Activated effector memory CD4-positive, alpha-beta T cell treated with anti-CD3 and anti-CD28 coated beads, Interleukin-2, amount 50 U/mL, for 16 hours (primary cell): ENCODE results near the gene GMDS.

Source experiments
- DNase-seq: peaks from one replicate; pipeline ENCODE4 v3.0.0-alpha.2; 2020

Gene GMDS

DNA sequence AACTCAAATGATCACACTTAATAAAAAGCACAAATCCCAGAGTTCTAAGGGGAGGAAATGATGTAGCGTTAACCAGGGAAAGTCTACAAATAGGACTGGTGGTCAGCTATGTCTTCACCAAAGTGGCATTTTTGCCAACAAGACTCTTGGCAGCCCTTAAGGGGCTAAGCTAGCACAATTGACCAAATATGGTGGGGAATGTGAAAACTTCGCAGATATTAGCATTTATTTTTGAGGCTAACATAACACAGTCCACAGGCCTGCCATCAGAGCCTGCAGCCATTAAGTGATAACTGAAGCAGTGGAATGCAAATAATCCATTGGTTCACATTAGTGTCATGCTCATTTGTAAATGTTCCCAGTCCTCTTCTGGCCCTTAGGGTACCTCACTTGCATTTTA, 361.1 kb downstream of the GMDS start:
- DNase-seq: no peak

DNA sequence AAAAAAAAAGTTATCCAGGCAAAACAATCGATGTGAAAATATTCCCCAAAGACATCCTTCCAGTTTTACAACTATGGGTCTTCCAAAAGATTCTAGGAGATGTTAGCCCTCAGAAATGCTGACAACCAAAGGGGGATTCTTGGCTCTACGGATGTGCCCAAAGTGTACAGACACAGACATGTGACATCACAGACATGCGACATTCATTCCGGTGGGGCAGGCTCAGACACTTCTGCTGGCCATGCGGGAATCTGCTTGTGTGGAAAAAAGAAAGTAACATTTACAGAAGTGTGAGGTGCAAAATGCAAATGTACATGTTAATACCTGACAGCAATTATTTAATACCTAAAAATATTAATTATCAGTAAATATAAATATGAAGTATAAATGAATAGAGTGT, 367.1 kb downstream of the GMDS start:
- no peak for DNase-seq

DNA sequence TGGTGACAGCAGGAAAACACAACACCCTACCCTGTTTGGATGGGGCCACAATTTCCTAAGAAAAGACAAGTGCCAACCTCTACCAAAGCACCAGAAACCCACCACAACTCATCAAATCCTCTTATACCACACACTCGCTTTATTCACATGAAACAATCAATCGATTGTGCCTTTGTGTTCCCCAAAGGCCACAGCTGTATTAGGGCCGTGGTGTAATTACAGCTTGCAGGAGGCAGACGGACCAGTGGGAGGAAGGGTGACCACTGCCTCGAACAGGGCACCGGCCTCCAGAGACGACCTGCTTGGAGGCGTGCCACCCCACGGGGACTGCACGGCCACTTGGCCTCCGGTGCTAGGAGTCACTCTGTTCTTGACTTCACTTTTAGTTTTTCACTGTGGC, 371.6 kb downstream of the GMDS start:
- no peak for DNase-seq

DNA sequence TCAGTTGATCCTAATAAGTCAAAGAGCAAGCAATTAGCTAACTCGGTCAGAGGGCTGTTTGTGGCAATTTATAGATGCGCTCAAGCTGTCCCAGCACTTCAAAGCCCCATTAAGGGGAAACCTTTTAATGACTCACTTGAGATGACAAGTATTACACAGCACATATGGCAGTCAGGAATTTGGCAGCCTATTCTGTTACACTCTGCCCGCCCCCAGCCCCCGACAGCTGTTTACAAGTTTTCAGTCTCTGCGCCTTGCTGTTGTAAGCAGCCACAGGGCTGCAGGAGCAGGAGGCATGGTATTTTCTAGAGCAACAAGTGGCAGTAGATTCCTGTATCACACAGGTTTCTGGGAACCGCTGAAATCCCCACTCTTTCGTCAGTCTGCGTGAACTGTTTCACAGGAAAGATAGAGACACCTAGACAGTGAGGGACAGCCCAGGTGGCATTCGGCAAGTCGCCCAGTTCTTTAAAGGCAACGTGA, 372.7 kb downstream of the GMDS start:
- no peak for DNase-seq

DNA sequence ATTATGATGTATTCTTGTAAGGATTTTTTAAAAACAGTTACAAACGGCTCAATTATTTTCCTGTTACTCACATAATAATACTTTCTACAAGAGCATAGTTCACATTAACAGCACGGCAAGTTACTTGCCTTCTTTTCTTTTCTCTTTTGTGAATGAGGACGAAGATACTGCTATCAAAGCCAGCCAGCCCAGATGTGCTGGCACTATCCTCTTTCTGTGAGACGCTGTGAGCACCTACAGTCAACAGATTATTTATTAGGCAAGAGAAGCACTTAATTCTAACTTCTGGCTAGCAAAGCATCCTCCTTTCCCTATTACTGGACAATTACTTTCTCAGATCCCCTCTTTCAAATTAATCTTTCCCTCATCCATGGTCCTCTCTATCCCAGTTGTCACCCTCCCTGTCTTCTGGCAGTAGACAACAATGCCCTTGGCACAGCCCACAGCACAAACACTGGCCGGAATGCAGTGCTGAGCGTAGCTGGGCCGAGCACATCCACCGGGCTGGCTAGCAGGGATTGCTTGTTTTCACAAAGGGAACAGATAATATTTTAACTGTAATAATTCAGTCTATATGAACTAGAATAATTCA, 373.6 kb downstream of the GMDS start:
- DNase-seq: no peak

DNA sequence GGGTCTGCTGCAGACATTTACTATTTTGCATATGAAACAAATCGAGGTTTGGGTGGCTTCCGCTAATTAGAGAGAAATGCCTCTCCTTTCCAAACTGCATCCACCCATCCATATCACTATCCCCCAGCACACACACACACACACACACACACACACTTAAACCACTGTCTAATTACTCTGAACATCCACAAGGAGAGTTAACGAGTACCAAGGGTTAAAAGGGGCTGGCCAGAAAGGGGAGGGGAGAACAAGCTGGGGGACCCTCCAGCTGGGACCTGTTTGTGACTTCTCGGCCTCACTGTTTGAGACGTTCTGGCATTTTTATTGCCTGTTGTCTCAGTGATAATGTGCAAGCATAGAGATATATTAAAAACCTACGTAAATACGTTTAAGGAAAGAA, 374.5 kb downstream of the GMDS start:
- DNase-seq: no peak

DNA sequence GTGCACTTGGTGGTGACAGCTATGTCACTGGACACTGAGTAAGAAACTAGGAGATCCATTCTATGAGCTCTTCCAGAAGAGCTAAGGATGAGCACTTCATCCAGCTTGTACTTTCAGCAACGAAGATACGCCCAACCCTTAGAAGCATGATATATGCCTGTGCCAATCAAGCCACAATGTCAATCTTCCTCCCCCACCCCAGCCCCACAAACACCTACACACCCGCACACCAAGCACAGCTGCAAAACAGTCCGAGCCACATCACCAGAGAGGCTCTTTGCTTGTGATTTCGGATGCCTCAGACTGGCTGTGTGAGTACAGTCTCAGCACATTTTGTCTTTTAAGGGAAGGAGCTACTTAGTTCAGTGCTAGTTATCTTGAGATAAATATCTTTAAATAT, 375.2 kb downstream of the GMDS start:
- DNase-seq: no peak

DNA sequence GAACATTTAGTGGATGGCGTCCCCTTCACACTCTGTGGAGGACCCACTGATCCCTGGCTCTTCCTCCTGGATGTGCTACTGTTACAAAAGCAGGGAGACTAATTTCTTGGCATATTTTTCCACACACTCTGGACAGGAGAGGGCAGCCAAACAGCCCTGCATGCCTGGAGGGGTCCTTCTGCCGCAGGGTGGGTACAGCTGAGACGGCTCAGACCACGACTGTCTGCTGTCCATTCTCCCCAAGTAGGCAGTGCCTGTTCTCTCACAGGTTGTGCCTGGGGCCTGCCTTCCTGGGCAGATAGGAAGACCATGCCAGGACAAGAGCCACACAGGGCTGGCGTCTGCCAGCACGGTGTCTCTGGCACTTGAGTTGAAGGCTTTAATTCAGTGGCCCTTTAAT, 375.6 kb downstream of the GMDS start:
- DNase-seq: no peak

DNA sequence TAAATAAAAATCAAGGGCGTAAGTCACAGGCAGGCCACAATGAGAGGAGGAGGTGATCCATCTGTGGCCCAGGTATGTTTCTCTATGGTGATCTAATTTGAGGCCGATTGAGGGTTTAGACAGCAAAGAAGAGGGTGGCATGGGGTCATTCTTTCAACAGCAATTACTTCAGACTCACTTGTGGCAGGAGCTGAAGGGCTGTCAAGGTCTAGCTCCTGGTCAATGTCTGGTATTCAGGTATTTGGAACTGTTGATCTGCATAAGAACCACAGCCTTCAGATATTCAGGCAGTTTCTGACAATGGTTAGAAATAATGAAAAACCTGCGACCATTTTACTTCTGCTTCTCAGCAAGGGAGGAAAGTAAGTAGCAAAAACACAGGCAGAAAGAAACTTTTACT, 376.1 kb downstream of the GMDS start:
- no peak for DNase-seq

DNA sequence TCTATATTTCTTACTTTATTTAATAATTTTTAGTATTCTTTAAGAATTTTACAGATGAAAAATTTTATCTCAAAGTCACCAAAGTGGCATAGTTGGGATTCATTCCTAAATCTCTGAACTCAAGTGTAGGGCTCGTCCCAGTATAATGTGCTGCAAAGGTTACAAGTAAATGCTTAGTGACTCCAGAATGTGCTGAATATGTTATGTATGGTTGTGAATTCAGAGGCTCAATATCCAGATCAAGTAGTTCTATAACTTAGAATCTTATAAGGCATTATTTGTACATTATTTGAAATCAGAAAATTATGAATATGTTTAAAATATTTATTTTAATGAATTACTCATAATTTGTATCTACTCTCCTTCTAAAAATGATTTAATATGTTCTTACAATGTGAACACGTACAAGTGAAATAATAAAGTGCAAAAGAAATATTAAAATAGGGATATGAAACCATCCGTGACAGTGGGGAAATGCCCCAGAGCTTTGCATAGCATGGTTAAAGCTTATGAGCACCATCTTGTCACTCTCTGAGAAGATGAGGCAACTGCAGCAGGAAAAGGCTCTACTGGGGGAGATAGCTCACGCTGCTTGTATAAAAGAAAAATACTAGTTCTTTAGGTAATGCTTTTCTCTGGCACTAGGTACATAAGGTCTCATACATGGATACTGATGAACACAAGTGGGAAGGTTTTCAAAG, 376.7 kb downstream of the GMDS start:
- DNase-seq: no peak

DNA sequence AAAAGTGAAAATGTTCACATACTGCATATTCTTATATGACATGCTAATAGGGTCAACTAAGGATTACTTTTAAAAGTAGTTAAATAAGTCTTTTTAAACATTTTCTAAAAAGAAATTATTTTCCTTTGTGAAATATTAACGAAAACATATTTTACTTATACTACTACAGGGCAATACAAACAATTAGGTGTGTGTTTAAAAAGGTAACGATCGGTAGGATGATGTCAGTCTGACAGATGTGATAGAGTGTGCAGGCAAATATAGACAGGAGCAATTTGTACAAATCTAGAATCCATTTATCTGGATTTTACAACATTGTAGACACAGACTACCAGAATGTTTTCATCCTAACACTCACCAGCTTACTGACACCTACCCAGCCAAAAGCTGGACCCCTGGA, 378.2 kb downstream of the GMDS start:
- DNase-seq: no peak

DNA sequence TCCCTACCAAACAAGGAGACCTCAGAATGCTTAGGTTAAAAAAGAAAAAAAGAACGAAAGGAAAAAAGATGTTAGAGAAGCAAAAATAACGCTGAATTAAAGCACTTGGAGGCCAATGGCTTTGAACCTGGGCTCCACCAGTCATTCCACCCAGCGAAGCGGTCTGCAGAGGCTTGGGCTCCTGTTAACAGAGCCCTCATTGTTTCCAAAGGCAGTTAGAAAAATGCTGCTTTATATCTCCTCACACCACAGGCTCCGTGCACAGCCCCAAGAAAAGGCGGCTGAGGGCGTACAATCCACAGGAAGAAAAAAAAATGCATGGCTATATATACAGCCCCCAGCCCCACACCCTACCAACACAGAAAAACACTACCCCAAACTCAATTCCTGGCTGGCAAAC, 379.8 kb downstream of the GMDS start:
- no peak for DNase-seq

DNA sequence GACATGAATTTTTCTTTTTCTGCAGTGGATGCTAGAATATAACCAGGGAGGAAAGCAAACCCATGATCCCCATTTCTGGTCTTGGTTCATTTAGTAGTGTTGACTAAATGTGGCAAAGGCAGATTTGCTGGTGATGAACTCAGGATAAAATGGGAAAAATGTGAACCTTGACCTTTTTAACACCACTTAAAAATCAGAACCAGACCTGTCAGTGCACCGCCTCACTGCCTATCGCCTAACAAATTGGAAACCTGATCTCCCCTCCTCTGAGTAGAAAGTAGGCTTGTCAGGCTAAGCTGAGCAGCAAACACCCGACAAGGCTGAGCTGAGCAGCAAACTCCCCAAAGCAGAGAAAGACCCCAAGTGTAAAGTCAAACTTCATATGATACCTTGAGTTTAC, 380.9 kb downstream of the GMDS start:
- no peak for DNase-seq

DNA sequence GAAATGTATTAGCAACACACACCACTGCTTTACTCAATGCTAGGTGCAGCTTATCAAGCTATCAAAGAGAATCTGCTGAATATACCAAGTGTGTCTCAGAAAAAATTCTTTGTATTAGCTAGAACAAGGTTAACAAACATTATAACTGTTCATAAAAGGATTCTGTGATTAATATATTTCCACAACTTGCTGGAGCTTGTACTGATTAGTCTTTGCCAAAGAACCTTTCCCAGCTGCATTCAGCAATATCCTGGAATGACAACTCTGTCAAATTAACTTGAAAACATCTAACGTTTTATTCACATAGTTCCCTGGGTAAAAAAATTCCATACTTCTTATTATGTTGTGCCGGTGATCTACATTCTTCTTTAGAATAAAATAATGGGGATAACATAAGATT, 383.0 kb downstream of the GMDS start:
- no peak for DNase-seq

DNA sequence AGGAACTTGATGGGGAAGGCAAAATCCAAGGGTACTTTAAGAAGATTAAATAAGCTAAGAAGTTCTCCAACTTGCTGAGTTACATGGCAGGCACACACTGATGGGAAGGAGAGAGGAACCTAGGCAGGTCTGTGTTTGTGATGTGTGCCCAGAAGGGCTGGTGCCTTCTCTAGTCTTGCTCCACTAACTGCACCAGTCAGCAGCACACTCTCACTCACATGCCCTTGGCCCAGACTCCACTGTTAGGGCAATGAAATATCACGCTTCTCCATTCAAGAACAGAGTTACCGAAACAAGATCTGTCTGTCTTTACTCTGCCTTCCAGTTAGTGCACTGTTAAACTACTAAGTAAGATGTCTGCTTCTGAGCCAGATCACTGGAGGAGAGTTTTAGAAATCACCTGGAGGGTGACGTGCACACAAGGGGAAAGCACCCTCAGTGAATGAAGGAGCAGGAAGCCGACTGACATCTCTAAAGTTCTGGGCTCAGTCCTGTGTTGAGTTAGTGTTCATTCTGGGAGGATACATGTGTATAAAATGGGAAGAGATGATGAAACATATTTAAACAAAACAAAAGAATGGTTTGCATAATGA, 384.6 kb downstream of the GMDS start:
- no peak for DNase-seq

DNA sequence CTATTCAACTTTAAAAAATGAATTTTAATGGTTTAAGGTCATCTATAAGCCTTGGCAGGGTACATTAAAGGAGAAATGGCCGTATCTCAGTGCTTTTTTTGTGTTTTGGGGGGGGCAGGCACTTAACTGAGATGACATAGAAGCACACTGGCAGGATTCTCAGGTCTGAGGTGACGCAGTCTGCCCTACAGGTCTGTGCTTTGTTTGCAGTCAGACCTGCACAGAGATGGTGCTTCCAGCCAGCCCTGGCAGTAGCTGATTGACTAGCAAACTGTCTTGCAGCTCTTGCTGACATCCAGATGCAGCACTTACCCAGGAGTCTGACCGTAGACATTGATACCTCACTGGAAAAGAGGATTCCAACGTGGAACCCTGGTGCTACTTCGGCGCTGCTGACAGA, 386.5 kb downstream of the GMDS start:
- no peak for DNase-seq

DNA sequence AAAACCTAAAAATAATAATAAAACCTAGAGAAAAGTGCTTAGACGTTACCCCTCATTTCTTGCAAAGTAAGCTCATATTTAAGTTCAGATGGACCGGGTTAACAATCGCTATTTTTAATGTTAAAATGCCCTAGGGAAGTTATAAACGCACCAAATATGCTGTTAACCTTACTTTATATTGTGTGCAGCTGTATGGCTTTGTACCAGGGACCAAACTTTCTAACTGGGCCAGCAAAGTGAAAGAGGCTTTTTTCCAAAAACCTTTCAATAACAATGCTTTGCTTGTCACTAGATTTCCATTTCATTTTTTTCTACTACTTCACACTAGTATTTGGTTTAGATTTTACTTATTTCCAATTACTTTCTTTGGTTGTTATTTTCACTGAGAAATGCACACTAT, 387.2 kb downstream of the GMDS start:
- DNase-seq: no peak

DNA sequence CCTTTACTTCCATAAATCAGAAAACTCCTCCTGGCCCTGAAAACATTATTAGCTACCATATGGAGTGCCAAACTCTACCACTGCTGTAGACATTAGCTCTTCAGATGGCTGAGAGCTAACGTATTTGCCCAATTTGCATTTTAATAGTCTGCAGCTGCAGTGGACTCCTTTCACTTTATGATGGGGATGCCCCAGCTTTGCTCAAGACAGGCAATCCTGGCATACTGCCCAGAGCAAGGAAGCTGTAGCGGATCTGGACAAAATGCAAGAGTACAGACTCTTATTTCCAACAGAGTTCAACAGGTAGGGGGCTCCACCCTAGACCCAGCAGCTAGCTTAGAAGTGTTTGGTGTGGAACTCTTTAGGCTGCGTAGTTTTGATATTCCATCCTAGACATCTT, 389.0 kb downstream of the GMDS start:
- no peak for DNase-seq

DNA sequence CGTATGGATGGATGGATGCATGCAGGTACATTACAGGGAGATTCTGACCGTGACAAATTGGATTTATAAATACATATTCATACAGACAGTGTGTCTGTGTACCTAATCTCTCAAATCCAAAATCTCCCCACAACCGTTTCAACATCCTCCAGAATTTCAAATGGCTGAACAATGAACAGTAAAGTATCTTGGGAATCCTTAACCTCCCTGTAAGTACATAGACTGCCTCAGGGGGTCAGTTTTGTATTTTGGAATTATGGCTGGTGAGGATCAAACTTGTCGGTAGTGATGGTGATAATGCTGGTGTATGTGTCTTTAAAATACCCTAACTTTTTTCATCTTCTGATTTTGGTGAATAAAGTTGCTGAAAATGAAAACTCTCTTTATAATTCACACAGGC, 389.5 kb downstream of the GMDS start:
- DNase-seq: no peak

DNA sequence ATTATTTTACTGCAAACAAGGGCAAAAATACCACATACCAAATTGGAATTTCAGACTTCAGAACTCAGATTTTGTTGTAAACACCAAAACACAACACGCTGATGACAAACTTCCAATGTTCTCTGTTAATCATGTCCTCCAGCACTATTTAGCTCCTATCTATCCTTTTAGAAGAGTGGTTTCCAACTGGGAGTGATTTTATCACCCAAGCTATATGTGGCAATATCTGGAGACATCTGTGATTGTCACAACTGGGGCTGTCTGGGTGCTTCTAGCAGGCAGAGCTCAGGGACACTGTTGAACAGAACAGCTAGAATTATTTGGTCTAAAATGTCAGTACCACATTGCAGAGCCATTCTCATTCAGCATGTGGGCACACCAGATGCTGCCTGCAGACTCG, 391.1 kb downstream of the GMDS start:
- no peak for DNase-seq

DNA sequence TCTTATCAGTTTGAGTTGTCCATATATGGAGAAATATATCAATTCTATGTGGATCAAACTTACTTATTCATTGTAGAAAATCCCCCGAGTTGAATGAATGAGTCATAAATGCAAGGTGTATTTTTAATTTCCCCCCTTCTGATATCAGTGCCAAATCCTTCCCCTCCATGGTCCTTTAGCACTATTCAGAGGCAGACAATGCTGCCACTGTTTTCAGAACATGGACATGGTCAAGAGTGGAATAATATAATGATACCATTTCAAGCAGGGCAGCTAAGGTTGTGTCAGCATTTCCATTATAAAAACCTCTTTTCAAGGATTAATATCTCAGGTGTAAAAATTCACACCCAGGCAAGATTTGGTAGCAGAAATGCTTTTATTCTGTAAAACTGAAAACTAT, 391.6 kb downstream of the GMDS start:
- no peak for DNase-seq

DNA sequence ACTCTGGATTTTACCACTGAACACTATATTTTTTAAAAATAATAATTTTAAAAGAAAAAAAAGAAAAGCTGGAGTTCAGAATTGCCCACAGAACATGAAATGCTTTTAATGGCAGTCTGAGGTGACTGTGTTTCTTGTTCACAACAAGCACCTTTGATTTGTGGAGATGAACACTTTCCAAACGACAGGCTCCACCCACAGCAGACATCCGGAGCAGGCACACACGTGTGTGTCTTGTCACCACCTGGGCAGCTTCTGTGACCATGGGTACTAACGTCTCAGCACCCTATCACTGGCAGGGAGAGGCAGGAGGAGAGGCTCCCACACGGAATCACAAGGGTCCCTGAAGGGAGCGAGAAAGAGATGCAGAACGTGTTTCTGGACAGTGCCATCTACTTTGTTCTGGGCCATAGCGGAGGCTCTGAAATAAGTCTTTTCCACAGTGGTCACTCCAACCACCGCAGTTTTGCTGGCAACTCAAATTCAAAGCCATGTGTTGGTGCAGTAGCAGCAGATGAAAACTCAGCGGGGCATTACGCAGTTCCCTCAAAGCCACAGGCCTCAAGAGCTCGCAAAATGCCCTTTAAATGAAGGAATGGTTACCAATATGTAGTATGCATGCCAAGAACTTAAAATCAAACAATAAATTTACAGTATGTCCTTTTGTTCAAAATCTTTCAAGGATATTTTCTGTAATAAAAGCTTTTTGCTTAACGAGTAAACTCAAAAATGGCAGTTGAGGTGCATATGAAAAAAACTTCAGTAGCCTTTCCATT, 393.5 kb downstream of the GMDS start:
- DNase-seq: no peak

DNA sequence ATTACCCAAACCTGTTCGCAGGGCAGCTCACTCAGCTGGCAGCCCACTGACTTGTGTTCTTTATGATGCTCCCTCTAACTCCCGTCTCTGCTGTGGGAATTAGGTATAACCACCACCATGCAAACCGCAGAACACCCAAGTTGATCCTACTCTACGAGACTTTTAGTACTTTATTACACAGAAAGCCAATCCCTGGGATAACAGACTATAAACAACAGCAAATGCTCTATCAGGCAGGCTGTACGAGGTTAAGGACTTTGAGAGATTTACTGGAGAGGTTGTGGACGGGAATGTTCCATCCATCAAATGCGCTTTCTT, 394.6 kb downstream of the GMDS start:
- no peak for DNase-seq
